ENCODE data around the gene DZIP1.

The DZIP1 gene

DNA sequence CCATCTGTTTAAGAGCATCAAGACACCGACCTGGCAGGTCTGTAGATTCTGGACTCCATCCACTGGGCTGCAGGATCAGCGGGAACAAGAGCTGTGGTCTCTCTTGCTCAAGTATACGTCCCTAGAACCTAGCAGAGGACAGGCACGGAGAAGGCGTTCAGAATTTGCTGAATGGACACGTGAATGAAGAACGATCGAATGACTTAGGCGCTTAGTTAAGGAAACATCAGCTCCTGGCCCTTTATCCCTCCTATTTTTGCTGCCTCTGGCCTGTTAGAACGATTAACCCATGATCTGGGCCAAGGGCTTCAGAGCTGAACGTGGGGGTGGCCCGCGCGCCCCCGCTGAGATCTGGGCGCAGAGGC, 953 bp downstream of the DZIP1 start:
- no peak for DNase-seq (ENCODE audit: low read depth)
- TF ChIP-seq, protein P1, sequence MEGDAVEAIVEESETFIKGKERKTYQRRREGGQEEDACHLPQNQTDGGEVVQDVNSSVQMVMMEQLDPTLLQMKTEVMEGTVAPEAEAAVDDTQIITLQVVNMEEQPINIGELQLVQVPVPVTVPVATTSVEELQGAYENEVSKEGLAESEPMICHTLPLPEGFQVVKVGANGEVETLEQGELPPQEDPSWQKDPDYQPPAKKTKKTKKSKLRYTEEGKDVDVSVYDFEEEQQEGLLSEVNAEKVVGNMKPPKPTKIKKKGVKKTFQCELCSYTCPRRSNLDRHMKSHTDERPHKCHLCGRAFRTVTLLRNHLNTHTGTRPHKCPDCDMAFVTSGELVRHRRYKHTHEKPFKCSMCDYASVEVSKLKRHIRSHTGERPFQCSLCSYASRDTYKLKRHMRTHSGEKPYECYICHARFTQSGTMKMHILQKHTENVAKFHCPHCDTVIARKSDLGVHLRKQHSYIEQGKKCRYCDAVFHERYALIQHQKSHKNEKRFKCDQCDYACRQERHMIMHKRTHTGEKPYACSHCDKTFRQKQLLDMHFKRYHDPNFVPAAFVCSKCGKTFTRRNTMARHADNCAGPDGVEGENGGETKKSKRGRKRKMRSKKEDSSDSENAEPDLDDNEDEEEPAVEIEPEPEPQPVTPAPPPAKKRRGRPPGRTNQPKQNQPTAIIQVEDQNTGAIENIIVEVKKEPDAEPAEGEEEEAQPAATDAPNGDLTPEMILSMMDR (IDR thresholded peaks at IDR 0.05; ENCODE audit: insufficient read depth, low read depth, low read length, missing control alignments): no peak
- peak overlapping the region; percentile 61; the same call in 1 of the 2 replicates for H3K4me3 ChIP-seq (ENCODE audit: low read depth, low read length)

DNA sequence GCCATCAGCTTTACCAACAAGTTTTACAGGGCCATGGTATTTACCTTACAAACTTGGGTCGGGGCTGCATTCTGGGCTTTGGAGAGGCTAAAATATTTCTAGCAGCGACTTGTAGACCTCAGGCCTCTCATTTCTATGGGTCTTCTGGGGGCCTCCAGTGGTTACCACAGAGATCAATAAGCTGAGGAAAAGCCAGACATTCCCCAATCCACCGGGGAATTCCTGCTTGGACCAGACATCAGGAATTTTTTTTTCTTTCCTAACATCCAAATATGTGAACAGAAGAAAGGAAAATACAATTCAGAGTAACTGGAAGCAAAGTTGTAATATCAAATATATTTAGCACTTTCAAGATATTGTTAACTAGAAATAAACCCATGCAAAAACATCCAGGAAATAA, 1.5 kb downstream of the DZIP1 start:
- TF ChIP-seq, protein P1 (IDR thresholded peaks at IDR 0.05; ENCODE audit: insufficient read depth, low read depth, low read length, missing control alignments): no peak
- no peak overlapping the region for H3K4me3 ChIP-seq (ENCODE audit: low read depth, low read length)
- DNase-seq (ENCODE audit: low read depth): no peak

DNA sequence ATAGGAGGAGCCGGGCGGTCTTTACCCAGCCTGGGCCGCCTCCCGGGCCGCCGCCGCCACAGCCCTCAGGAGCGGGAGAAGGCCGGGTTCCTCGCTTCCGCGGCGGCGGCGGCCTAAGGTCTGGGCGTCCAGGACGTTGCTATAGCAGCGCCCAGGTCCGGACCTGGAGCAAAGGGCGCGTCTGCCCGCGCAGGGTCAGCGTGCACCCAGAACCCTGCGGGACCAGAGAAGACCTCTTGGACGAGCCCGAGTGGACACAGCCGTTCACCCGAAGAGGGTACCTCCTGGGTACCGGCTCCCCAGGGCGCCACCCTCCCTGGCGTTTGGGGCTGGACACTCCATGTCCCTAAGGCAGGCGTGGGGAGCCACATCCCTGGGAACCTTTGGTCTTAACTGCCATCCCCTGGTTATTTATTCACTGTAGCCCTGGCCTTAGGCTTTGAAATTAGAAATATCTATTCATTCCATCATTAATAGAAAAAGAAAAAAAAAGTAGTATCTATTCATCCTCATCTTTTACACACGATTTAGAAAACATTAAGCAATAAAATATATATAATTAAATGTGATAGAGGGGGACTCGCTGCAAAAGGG, 2.4 kb downstream of the DZIP1 start:
- H3K4me3 ChIP-seq (ENCODE audit: low read depth, low read length): no peak overlapping the region
- TF ChIP-seq, protein P1 (IDR thresholded peaks at IDR 0.05; ENCODE audit: insufficient read depth, low read depth, low read length, missing control alignments): no peak
- peak; percentile 16 for DNase-seq (ENCODE audit: low read depth)

DNA sequence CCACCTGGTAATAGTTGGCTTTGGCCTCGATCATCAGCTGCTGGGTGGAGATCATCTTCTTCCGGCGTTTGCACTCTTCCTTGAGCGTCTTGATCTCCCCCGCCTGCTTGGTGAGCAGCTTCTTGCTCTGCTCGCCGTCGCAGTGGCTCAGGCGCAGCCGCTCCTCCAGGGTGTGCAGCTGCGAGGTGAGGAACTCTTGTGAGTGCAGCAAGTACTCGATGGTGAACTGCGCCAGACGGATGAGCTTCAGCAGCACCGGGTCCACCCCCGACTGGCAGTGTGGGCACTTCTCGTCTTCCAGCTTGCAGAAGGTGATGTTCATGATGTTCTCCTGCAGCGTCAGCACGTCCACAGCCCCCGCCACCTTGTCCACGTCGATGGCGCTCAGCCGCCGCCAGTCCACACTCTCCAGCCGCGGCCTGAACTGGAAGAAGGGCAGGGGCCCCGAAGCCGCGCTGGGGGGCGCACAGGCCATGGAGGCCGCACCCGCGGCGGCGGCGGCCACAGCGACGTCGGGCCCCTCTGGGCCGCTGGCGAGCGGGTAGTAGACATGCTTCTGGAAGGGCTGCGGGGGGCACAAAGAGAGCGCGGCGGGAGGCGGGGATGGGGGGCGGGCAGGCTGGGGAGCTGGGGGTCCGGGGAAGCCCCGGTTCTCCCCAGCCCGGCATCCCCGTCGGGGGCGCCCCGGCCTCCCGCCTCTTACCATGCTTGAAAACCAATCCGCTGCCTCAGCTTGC, 3.0 kb downstream of the DZIP1 start:
- TF ChIP-seq, protein P1 (IDR thresholded peaks at IDR 0.05; ENCODE audit: insufficient read depth, low read depth, low read length, missing control alignments): no peak
- DNase-seq (ENCODE audit: low read depth): no peak
- no peak overlapping the region for H3K4me3 ChIP-seq (ENCODE audit: low read depth, low read length)

DNA sequence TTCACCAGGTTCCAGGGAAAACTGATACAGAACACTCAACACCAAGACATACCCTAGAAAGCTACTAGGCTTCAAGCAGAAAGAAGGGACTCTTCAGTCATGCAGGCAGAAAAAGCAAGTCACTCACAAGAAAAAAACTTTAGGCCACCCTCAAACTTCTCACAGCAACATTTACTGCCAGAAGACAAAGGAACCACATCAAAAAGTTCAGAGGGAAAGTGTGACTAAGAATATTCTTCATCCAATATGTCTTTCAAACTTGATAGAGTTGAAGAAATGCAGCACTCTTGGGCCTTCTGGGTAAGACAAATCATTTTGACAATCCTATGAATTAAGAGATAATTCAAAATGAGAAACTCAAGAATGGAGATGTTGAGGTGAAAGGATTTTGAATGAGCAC, 7.7 kb downstream of the DZIP1 start:
- H3K4me3 ChIP-seq (ENCODE audit: low read depth, low read length): no peak overlapping the region
- TF ChIP-seq, protein P1 (IDR thresholded peaks at IDR 0.05; ENCODE audit: insufficient read depth, low read depth, low read length, missing control alignments): no peak
- no peak for DNase-seq (ENCODE audit: low read depth)

DNA sequence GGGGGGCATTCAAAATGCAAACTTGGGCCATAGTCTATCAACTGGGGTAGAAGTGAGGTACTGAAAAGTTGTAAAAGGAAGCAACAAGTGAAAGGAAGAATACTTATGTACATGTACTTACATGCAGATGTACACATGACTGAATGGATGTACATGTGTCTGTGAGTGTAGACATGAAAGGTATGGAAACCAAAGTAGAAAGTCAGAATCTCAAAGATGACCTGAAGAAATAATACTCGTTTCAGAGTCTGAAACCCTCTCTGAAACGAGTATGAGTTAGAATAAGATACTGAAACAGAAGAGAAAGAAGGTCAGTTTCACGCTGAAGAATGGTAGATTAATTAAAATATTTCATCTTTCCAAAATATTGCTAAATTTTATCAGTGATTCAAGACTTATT, 13.9 kb downstream of the DZIP1 start:
- H3K4me3 ChIP-seq (ENCODE audit: low read depth, low read length): no peak overlapping the region
- TF ChIP-seq, protein P1 (IDR thresholded peaks at IDR 0.05; ENCODE audit: insufficient read depth, low read depth, low read length, missing control alignments): no peak
- DNase-seq (ENCODE audit: low read depth): peak; percentile 46
